ENCODE data around the gene NYNRIN.

Gene NYNRIN

GRCh38 chr14:24426150-24426911 lies 27.5 kb downstream of the NYNRIN start:
- Mint-ChIP-seq H3K27ac (peak overlapping the region; percentile 50 to 95 (median 84)), H3K4me1 (peaks cover 24% of the 10 kb centered on the region), H3K4me3 (peak overlapping the region; percentile 72 to 79 (median 75)), H3K36me3 (ENCODE audit: low read depth) (no peaks in the 10 kb centered on the region), H3K9me3 (no peaks in the 10 kb centered on the region), H3K27me3 (ENCODE audit: low read depth) (peaks cover 3% of the 10 kb centered on the region)
- no peak for TF ChIP-seq CTCF (IDR thresholded peaks at IDR 0.05; ENCODE audit: unreplicated experiment in 3 of 3)

GRCh38 chr14:24426912-24427536 lies 28.2 kb downstream of the NYNRIN start:
- H3K27ac Mint-ChIP-seq, result peak overlapping the region; percentile 50 to 95 (median 84)
- H3K9me3 Mint-ChIP-seq, result no peaks in the 10 kb centered on the region
- peaks cover 5% of the 10 kb centered on the region for H3K36me3 Mint-ChIP-seq (ENCODE audit: low read depth)
- peaks cover 31% of the 10 kb centered on the region for H3K4me1 Mint-ChIP-seq
- no peak for TF ChIP-seq CTCF (IDR thresholded peaks at IDR 0.05; ENCODE audit: unreplicated experiment in 3 of 3)
- peak overlapping the region; percentile 72 to 79 (median 75) for H3K4me3 Mint-ChIP-seq
- H3K27me3 Mint-ChIP-seq (ENCODE audit: low read depth), result peaks cover 3% of the 10 kb centered on the region

GRCh38 chr14:24427537-24428508 lies 29.0 kb downstream of the NYNRIN start:
- TF ChIP-seq CTCF (IDR thresholded peaks at IDR 0.05; ENCODE audit: unreplicated experiment in 3 of 3), result no peak
- H3K27me3 Mint-ChIP-seq (ENCODE audit: low read depth), result peaks cover 3% of the 10 kb centered on the region
- H3K36me3 Mint-ChIP-seq (ENCODE audit: low read depth), result peaks cover 6% of the 10 kb centered on the region
- H3K4me3 Mint-ChIP-seq, result peak overlapping the region; percentile 61 to 72 (median 69)
- peak overlapping the region; percentile 60 to 86 (median 84) for H3K27ac Mint-ChIP-seq
- H3K4me1 Mint-ChIP-seq, result peaks cover 32% of the 10 kb centered on the region
- no peaks in the 10 kb centered on the region for H3K9me3 Mint-ChIP-seq

DNA sequence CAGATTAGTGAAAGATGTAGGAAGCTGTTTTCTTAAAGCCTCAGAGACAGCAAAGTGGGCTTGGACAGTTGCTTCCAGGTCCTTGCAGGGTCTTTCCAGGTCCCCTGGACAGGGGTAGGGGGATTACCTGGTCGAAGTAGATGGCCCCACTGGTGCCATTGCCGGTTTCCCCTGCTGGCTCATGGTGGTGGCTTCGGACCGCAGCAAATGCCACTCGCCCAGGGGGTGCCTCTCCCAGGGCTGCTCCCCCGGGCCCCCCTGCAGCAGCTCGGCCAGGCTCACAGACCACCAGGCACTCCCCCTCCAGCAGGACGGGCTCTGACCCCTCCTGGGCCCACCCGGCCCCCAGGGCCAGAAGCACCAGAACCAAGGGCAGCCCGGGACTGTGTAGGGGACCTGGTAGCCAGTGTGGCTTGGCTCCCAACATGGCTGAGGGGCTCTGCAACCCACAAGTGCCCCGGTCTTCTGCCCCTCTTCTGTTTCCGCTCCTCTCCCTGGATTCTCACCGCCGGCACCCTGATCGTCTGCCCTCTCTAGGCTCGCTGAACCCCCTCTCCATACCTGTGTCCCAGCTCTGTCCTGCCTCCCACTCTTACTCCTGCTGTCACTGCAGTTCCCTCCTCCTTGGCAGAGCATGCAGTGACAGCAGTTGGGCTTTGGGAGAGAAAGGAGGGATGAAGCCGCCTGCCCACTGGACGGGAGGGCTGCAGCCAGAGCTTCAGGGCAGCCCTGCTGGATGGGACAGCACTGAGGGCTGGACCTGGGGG lies 30.0 kb downstream of the NYNRIN start:
- Mint-ChIP-seq H3K4me3 (peak overlapping the region; percentile 87 to 91 (median 90)), H3K9me3 (no peaks in the 10 kb centered on the region), H3K4me1 (peaks cover 41% of the 10 kb centered on the region), H3K27me3 (ENCODE audit: low read depth) (peaks cover 3% of the 10 kb centered on the region), H3K27ac (peak overlapping the region; percentile 98 to 99 (median 99)), H3K36me3 (ENCODE audit: low read depth) (peaks cover 16% of the 10 kb centered on the region)
- TF ChIP-seq CTCF (IDR thresholded peaks at IDR 0.05; ENCODE audit: unreplicated experiment in 3 of 3), result no peak

- TF ChIP-seq CTCF (IDR thresholded peaks at IDR 0.05; ENCODE audit: unreplicated experiment in 3 of 3), result no peak
- peak within 1 kb of the TSS; percentile 87 to 94 (median 92) for H3K4me3 Mint-ChIP-seq
- H3K36me3 Mint-ChIP-seq (ENCODE audit: low read depth), result peaks cover 18% of the 10 kb centered on the region
- H3K4me1 Mint-ChIP-seq, result peaks cover 42% of the 10 kb centered on the region
- peak within 1 kb of the TSS; percentile 98 to 99 (median 99) for H3K27ac Mint-ChIP-seq
- peaks cover 3% of the 10 kb centered on the region for H3K27me3 Mint-ChIP-seq (ENCODE audit: low read depth)
- H3K9me3 Mint-ChIP-seq, result no peaks in the 10 kb centered on the region
Measured at GRCh38 chr14:24429395-24430142, 30.8 kb downstream of the NYNRIN start, which contains the start of the genes CBLN3 and KHNYN. Gene CBLN3 (minus strand): TSS chr14:24429668. CDS start chr14:24429054, 614 bp downstream. Gene KHNYN (plus strand): TSS chr14:24429954. CDS start chr14:24430731, 777 bp downstream.
